Measurements from ENCODE around the gene OBSL1.

OBSL1 gene

DNA sequence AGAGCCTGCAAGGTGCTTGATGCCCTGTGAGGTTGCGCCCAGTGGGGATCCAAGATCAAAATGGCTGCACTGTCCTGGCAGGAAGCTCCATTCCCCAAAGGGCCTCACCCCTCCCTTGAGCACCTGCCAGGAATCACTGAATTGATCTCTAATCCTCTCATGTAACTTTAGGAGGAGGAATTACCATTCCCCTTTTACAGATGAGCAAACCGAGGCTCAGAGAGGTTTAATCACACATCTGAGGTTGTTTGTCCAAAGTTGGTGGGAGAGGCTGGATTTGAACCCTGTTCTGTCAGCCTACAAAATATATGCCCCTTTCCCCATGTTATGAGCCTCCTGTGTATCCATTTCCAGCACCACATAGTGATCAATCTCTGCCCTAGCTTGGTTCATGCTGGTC, 46.5 kb downstream of the OBSL1 start:
- Histone ChIP-seq H3K9ac (ENCODE audit: low read length in 5 of 5) (no peak overlapping the region), H3K4me3 (ENCODE audit: low read depth in 1 of 5, low read length in 5 of 5) (no peak overlapping the region), H3K9me3 (ENCODE audit: control insufficient read depth in 5 of 5, low read length in 5 of 5) (no peaks in the 10 kb centered on the region), H3K36me3 (ENCODE audit: control insufficient read depth in 5 of 5, insufficient read depth in 5 of 5, low read length in 5 of 5) (no peaks in the 10 kb centered on the region), H3K27me3 (ENCODE audit: control insufficient read depth in 5 of 5, insufficient read depth in 4 of 5, low read length in 5 of 5) (peaks cover 54 to 84% (median 77%) of the 10 kb centered on the region in 5 donors), H3K4me1 (ENCODE audit: control insufficient read depth in 5 of 5, insufficient read depth in 5 of 5, low read length in 5 of 5) (peaks cover 0 to 7% (median 3%) of the 10 kb centered on the region in 5 donors), H3K27ac (ENCODE audit: low read depth, low read length) (no peak overlapping the region)

DNA sequence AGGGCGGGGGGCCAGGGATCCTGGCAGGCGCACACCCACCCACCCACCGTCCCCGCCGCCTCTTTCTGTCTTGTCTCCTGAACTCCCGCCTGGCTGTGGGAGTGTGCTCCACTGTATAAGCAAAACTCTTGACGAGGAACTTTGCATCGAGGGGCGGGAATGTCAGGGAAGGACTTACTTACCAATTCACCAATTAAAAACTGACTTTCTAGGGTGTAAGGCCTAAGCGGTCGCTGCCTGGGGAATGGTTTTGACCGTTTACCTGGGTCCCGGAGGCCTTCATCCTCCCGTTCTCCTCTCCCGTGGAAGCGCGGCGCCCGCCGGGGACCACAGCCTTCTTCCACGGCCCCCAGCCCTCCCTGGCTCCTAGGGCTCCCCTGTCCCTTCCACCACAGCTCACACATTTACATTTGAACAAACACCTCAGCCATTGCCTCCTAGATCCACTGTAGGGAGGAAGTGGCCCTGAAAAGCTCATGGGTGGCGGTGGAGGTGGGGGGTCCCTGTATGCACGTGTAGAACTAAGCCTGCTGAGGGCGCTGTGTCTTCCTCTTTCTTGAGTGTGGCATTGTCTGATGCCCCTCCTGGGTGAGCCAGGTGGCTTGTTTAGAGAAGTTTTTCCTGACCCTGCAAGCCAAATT, 48.2 kb downstream of the OBSL1 start:
- Histone ChIP-seq H3K4me1 (ENCODE audit: control insufficient read depth in 5 of 5, insufficient read depth in 5 of 5, low read length in 5 of 5) (peaks cover 0 to 10% (median 2%) of the 10 kb centered on the region in 5 donors), H3K4me3 (ENCODE audit: low read depth in 1 of 5, low read length in 5 of 5) (no peak overlapping the region), H3K27ac (ENCODE audit: low read depth, low read length) (no peak overlapping the region), H3K27me3 (ENCODE audit: control insufficient read depth in 5 of 5, insufficient read depth in 4 of 5, low read length in 5 of 5) (peaks cover 48 to 81% (median 69%) of the 10 kb centered on the region in 5 donors), H3K9me3 (ENCODE audit: control insufficient read depth in 5 of 5, low read length in 5 of 5) (no peaks in the 10 kb centered on the region), H3K36me3 (ENCODE audit: control insufficient read depth in 5 of 5, insufficient read depth in 5 of 5, low read length in 5 of 5) (no peaks in the 10 kb centered on the region), H3K9ac (ENCODE audit: low read length in 5 of 5) (no peak overlapping the region)

- no peak overlapping the region for H3K4me3 ChIP-seq (ENCODE audit: low read depth in 1 of 5, low read length in 5 of 5)
- H3K36me3 ChIP-seq (ENCODE audit: control insufficient read depth in 5 of 5, insufficient read depth in 5 of 5, low read length in 5 of 5) = no peaks in the 10 kb centered on the region
- no peak overlapping the region for H3K27ac ChIP-seq (ENCODE audit: low read depth, low read length)
- H3K27me3 ChIP-seq (ENCODE audit: control insufficient read depth in 5 of 5, insufficient read depth in 4 of 5, low read length in 5 of 5) = peaks cover 48 to 84% (median 69%) of the 10 kb centered on the region in 5 donors
- H3K4me1 ChIP-seq (ENCODE audit: control insufficient read depth in 5 of 5, insufficient read depth in 5 of 5, low read length in 5 of 5) = peaks cover 0 to 12% (median 2%) of the 10 kb centered on the region in 5 donors
- H3K9ac ChIP-seq (ENCODE audit: low read length in 5 of 5) = no peak overlapping the region
- H3K9me3 ChIP-seq (ENCODE audit: control insufficient read depth in 5 of 5, low read length in 5 of 5) = no peaks in the 10 kb centered on the region
Observed at GRCh38 chr2:219522111-219523030, 49.0 kb downstream of the OBSL1 start.

GRCh38 chr2:219521066-219521880, 50.1 kb downstream of the OBSL1 start:
- Histone ChIP-seq H3K4me1 (ENCODE audit: control insufficient read depth in 5 of 5, insufficient read depth in 5 of 5, low read length in 5 of 5) (peaks cover 0 to 12% (median 2%) of the 10 kb centered on the region in 5 donors), H3K9me3 (ENCODE audit: control insufficient read depth in 5 of 5, low read length in 5 of 5) (no peaks in the 10 kb centered on the region), H3K4me3 (ENCODE audit: low read depth in 1 of 5, low read length in 5 of 5) (no peak overlapping the region), H3K27me3 (ENCODE audit: control insufficient read depth in 5 of 5, insufficient read depth in 4 of 5, low read length in 5 of 5) (peaks cover 44 to 82% (median 69%) of the 10 kb centered on the region in 5 donors), H3K27ac (ENCODE audit: low read depth, low read length) (no peak overlapping the region), H3K36me3 (ENCODE audit: control insufficient read depth in 5 of 5, insufficient read depth in 5 of 5, low read length in 5 of 5) (no peaks in the 10 kb centered on the region), H3K9ac (ENCODE audit: low read length in 5 of 5) (no peak overlapping the region)

DNA sequence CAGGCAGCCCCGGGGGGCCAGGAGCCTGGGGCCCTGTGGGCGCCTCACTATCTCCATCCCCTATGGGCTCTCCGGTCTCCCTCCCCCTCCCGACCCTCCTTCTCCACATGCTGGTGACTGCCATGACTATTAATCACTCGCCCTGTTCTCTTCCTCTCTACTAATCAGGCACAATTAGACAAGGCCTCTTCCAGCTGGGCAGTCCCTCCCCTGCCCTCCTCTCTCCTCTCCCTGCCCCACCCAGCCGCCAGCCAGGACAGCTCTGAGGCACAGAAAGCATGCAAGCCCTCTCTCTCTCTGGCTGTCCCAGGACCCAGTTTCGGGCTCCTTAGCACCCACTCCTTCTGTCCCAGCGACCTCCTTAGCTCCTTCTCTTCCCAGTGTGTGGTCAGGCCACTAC, 51.3 kb downstream of the OBSL1 start:
- H3K27me3 ChIP-seq (ENCODE audit: control insufficient read depth in 5 of 5, insufficient read depth in 4 of 5, low read length in 5 of 5) = peaks cover 33 to 83% (median 70%) of the 10 kb centered on the region in 5 donors
- no peaks in the 10 kb centered on the region for H3K36me3 ChIP-seq (ENCODE audit: control insufficient read depth in 5 of 5, insufficient read depth in 5 of 5, low read length in 5 of 5)
- H3K4me3 ChIP-seq (ENCODE audit: low read depth in 1 of 5, low read length in 5 of 5) = no peak overlapping the region
- H3K27ac ChIP-seq (ENCODE audit: low read depth, low read length) = no peak overlapping the region
- H3K9me3 ChIP-seq (ENCODE audit: control insufficient read depth in 5 of 5, low read length in 5 of 5) = no peaks in the 10 kb centered on the region
- H3K4me1 ChIP-seq (ENCODE audit: control insufficient read depth in 5 of 5, insufficient read depth in 5 of 5, low read length in 5 of 5) = peaks cover 0 to 12% (median 2%) of the 10 kb centered on the region in 5 donors
- H3K9ac ChIP-seq (ENCODE audit: low read length in 5 of 5) = no peak overlapping the region

DNA sequence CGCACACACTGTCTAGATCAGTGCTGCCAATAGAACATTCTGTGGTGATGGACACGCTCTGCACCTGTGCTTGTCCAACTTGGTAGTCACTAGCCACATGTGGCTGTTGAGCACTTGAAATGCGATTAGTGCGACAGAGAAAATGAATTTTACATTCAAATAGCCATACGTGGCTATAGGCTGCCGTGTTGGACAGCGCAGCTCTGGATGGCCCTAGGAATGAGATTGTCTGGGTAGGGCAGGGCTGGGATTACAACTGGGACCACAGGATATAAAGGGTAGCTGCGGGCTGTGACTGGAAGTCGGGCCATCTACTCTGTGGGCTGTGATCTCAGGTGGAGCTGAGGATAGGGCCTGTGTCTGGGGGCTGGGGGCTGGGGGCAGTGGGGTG, 51.8 kb downstream of the OBSL1 start:
- Histone ChIP-seq H3K4me3 (ENCODE audit: low read depth in 1 of 5, low read length in 5 of 5) (no peak overlapping the region), H3K36me3 (ENCODE audit: control insufficient read depth in 5 of 5, insufficient read depth in 5 of 5, low read length in 5 of 5) (no peaks in the 10 kb centered on the region), H3K9me3 (ENCODE audit: control insufficient read depth in 5 of 5, low read length in 5 of 5) (no peaks in the 10 kb centered on the region), H3K9ac (ENCODE audit: low read length in 5 of 5) (no peak overlapping the region), H3K27ac (ENCODE audit: low read depth, low read length) (no peak overlapping the region), H3K4me1 (ENCODE audit: control insufficient read depth in 5 of 5, insufficient read depth in 5 of 5, low read length in 5 of 5) (peaks cover 0 to 12% (median 2%) of the 10 kb centered on the region in 5 donors), H3K27me3 (ENCODE audit: control insufficient read depth in 5 of 5, insufficient read depth in 4 of 5, low read length in 5 of 5) (peaks cover 30 to 84% (median 70%) of the 10 kb centered on the region in 5 donors)

DNA sequence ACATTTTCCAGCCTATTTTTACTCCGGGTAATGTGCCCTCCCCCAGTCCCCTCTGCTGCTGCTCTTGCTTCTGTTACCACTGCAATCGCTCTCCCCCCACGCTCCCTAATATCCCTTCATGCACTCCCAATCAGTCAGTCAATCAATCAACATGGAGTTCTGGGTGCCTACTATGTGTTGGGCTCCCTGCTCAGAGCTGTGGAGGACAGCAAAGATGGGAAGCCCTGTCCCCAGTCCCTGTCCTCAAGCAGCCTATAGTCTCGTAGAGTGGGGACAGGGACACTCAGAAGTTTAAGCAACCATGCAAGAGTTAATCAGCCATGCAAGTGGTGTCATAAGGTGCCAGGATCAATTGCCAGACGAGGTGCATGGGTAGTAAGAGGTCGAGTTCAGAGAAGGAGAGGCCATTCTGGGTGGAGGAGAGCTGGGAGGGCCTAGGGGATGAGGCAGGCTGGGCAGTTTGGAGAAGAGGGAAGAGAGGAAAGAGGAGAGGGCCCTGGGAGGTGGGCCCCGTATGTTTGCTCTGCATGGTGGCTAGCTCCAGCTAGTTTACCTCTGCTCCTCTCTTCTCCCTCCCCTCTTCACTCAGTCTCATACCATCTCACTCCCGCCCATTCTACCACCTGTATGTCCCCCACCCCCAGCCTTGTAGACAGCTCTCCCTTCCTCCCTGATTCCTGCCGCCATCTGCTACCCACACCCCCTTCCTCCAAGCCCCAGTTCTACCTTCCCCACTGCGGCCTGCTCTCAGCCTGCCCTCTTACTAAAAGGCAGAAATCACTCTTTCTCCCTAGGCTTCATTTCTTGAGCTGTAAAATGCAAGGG, 53.2 kb downstream of the OBSL1 start:
- H3K9me3 ChIP-seq (ENCODE audit: control insufficient read depth in 5 of 5, low read length in 5 of 5) = no peaks in the 10 kb centered on the region
- peaks cover 0 to 22% (median 2%) of the 10 kb centered on the region in 5 donors for H3K4me1 ChIP-seq (ENCODE audit: control insufficient read depth in 5 of 5, insufficient read depth in 5 of 5, low read length in 5 of 5)
- H3K4me3 ChIP-seq (ENCODE audit: low read depth in 1 of 5, low read length in 5 of 5) = no peak overlapping the region
- no peaks in the 10 kb centered on the region for H3K36me3 ChIP-seq (ENCODE audit: control insufficient read depth in 5 of 5, insufficient read depth in 5 of 5, low read length in 5 of 5)
- H3K9ac ChIP-seq (ENCODE audit: low read length in 5 of 5) = no peak overlapping the region
- H3K27me3 ChIP-seq (ENCODE audit: control insufficient read depth in 5 of 5, insufficient read depth in 4 of 5, low read length in 5 of 5) = peaks cover 25 to 84% (median 72%) of the 10 kb centered on the region in 5 donors
- no peak overlapping the region for H3K27ac ChIP-seq (ENCODE audit: low read depth, low read length)

DNA sequence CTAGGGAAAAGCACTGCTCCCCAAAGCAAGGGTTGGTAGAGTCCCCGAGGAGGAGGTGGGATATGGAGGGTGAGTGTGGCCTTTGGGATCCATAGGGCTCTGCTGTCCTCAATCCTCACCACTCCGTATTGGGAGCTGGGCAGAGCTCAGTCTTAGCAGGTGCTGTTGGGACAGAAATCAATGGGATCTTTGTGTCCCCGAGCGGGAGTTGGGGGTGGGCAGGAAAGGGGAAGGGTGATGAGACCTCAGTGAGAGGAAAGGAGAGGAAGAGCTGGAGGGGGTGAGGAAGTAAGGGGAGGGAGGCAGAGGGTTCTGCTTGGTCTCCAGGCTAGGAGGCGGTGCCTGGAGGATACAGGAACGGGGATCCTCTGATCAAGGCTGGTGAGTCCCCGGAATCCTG, 54.5 kb downstream of the OBSL1 start:
- peaks cover 32 to 86% (median 78%) of the 10 kb centered on the region in 5 donors for H3K27me3 ChIP-seq (ENCODE audit: control insufficient read depth in 5 of 5, insufficient read depth in 4 of 5, low read length in 5 of 5)
- H3K9me3 ChIP-seq (ENCODE audit: control insufficient read depth in 5 of 5, low read length in 5 of 5) = no peaks in the 10 kb centered on the region
- no peaks in the 10 kb centered on the region for H3K36me3 ChIP-seq (ENCODE audit: control insufficient read depth in 5 of 5, insufficient read depth in 5 of 5, low read length in 5 of 5)
- H3K4me1 ChIP-seq (ENCODE audit: control insufficient read depth in 5 of 5, insufficient read depth in 5 of 5, low read length in 5 of 5) = peaks cover 0 to 20% (median 2%) of the 10 kb centered on the region in 5 donors
- H3K4me3 ChIP-seq (ENCODE audit: low read depth in 1 of 5, low read length in 5 of 5) = no peak overlapping the region
- no peak overlapping the region for H3K27ac ChIP-seq (ENCODE audit: low read depth, low read length)
- no peak overlapping the region for H3K9ac ChIP-seq (ENCODE audit: low read length in 5 of 5)

Measured in subcutaneous abdominal adipose tissue (tissue), 5 donors.